T1000 (cell line): ENCODE data around the gene NACC2.

Source experiments
- DNase-seq: peaks from one replicate; lab custom pipeline; 2025; ENCODE audit warnings: mixed read lengths; lab: John Stamatoyannopoulos, UW

Gene NACC2

GRCh38 chr9:136021872-136022681 is 73.0 kb downstream of the NACC2 start:
- no peak for DNase-seq

GRCh38 chr9:136021171-136021871 is 73.8 kb downstream of the NACC2 start:
- DNase-seq = no peak

- DNase-seq = no peak
Measured at GRCh38 chr9:136020671-136021070, 74.4 kb downstream of the NACC2 start.

GRCh38 chr9:136020206-136020605 is 74.9 kb downstream of the NACC2 start:
- no peak for DNase-seq

- DNase-seq = no peak
Measured at GRCh38 chr9:136019681-136020060, 75.4 kb downstream of the NACC2 start.

DNA sequence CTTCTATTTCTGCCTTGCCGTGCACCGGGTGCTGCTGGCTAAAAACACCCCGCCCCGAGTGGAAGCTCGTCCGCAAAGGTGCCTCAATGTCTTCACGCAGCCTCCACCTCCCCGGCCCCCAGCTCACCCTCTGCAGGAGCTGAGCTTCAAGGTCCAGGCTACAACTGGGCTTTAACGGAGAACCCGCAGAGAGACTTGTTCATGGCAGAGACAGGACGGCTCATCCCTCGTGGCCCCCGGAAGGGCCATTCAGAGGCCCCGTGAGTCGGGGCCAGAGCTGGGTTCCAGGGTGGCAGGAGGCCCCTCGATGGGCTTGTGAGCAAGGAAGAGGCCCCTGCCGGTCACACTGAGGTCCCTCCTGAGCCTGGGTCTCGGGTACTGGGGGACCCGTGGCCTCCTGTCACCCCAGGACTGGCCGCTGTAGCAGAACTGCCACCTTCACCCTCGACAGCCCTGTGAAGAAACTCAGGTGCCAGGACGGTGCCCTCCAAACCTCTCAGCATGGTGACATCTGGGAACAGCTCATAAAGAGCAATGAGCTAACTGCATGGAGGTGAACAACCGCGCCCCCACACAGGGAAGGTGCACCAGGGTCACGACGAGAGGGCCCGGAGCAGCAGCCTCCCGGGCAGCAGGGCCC is 75.9 kb downstream of the NACC2 start:
- DNase-seq = no peak

GRCh38 chr9:136018257-136019031 is 76.6 kb downstream of the NACC2 start:
- DNase-seq = no peak

- no peak for DNase-seq
Measured at GRCh38 chr9:136017289-136018190, 77.5 kb downstream of the NACC2 start.

DNA sequence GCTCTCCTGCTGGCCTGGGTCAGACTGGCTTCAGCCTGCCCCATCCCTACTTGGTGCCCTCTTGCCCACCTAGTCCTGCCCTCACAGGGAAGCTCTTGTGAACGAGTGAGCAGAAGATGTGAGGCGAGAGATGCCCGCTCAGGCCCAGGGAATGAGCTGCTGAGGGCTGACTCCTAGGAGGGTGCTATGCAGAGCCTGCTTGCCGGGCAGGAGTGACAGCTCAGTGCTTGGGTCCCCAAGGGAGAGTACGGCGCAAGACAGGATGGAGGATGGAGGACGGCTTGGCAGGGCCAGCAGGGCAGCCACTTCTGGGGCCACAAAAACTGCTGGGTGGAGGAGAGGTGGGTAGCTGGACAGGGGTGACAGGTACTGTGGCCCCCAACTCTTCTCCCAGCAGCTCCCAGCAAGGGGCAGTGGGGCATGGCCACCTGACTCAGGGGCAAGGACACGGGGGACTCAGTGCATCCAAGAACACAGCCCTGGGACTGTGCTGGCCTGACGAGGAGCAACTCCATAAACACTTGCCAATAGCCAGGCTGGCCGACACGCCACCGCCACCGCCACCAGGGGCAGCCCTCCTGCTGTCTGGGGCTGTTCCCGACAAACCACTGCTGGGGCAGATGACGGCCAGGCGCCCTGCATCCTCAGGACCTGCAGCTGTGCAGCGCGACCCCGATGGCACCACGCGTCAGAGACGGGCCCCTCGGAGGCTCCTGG is 78.4 kb downstream of the NACC2 start:
- DNase-seq = no peak

DNA sequence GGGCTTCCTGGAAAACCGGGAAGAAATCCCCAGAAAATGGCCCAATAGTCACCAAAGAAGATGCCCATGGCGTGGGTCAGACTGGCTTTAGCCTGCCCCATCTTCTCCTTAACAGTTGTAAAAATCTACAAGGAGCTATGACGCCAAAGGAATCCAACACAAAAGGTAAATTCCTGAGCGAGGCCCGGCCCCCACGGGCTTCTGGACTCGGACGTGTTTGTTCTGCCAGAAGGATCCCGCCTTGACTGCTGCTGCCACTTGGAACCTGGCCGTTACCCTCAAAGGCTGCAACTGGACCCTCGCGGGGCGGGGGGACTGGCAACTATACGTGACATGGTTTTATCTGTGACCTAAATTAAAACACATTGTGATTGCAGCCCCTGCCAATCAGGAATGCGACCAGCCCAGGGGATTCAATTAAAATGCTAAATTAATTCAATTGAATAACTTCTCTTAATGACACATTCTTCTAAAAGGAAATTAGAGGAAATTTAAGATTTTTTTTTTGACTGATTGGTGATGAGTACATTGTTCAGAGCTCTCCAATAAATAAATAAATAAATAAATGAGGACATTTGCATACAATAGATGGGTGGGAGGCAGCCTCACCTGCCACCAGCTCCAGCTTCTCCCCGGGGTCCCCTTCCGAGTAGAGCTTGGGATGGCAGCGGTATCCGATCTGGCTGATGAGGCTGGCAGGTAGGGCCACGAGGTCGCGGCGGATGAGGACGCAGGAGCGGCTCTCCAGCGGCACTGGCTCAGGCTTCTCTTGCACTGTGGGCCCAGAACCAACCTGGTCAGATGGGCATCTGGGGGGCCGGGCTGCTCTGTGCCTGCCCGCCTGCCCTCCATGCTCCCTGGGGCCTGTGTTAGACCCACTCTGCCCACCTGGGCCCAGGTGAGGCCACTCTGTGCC is 79.2 kb downstream of the NACC2 start:
- DNase-seq = no peak

DNA sequence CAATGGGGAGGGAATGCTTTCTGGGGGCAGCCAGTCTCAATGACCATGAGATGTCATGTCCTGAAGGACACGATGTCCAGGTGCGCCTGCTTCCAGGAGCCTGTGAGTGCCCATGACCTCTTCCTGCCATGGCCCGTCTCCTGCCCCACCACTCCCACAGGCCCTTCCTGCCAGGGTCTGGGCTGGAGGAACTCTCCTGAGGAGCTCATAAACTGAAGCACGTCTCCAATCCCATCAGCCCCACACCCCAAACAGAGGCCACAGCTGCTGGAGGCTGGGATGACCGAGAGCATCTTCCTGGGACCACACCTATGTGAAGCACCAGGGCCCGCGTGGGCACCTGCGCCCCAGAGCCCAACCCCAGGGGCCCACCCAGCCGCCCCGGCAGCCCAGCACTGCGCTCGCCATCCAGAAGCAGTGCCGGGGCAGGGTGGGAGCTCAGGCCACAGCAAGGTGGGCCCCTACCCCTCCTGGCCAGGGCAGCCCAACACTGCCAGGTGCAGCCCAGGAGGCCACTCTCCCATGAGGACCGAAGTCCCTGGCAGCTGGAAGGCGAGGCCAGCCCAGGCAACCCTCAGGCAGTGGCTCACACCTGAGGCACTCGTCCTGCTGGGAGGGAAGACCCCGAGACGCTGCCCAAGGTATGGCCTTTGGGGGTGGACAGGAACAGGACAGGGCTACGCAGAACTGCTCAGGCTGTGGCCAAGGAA is 80.0 kb downstream of the NACC2 start:
- DNase-seq = no peak

- DNase-seq = no peak
Measured at GRCh38 chr9:136014147-136014923, 80.8 kb downstream of the NACC2 start.

GRCh38 chr9:136013524-136014034 is 81.5 kb downstream of the NACC2 start:
- DNase-seq = no peak

DNA sequence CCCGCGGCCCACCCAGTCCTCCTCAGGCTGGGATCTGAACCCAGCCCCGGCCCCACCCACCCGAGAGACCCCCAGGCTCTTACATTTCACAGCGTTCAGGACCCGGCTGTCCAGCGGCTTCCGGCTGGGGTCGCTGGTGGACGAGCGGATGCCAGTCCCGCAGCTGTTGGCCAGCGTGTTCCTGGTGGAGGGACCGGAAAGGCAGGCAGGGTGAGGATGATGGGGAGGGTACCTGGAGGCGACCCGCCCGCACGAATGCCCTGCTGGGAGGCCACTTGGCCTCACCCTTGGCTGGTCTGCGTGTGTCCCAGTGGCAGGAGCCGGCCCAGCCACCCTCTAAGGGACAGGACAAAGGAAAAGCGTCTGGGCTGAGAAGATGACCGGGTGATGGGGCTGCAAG is 82.0 kb downstream of the NACC2 start:
- no peak for DNase-seq

GRCh38 chr9:136012651-136013050 is 82.4 kb downstream of the NACC2 start:
- DNase-seq = no peak

DNA sequence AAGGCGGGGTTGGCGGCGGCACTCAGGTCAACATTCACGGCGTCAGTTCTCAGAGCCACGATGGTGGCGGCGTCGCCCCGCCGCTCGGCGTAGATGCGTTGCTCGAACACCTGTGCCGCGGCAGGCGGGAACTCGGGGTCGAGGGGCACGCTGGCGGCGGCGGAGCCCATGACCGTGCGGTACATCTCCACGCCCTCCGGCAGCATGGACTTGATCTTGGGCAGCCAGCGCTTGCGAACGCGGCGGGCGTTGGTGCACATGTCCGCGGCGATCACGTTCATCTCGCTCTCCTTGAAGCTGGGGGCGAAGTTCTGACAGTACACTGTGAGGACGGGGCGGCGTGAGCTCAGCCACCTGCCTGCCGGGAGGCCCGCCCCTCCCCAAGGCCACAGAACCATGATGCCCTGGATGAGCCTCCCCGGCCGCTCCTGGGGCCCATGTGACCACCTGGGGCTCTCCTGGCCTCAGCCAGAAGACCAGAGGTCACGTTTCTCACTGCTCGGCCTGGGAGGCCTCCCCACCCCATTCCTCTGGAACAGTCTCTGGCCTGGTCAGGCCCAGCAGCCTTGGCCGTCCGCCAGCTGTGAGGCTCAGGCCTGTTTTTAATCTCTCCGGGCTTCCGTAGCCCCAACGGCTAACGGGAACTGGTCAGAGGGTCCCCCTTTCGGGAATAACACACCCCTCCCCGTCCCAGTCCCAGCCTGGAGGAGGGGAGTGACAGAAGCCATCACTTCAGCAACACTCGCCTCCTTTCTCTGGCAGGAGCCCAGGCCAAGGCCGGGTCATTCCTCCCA is 83.2 kb downstream of the NACC2 start:
- no peak for DNase-seq

GRCh38 chr9:136011376-136011702 is 83.8 kb downstream of the NACC2 start:
- no peak for DNase-seq
